22Rv1 (cell line): ENCODE data around the gene ANO10.

ENCODE experiments used
- CTCF ChIP-seq: fragments of 450-650 bp; IDR thresholded peaks from 2 replicates; pipeline ENCODE4 v1.5.1; 2017; ENCODE audit warnings: mild to moderate bottlenecking
- ZFX ChIP-seq: fragments of 450-650 bp; IDR thresholded peaks from 2 replicates; pipeline ENCODE4 v1.6.1; 2017; ENCODE audit warnings: antibody characterized with exemption, borderline replicate concordance

DNA sequence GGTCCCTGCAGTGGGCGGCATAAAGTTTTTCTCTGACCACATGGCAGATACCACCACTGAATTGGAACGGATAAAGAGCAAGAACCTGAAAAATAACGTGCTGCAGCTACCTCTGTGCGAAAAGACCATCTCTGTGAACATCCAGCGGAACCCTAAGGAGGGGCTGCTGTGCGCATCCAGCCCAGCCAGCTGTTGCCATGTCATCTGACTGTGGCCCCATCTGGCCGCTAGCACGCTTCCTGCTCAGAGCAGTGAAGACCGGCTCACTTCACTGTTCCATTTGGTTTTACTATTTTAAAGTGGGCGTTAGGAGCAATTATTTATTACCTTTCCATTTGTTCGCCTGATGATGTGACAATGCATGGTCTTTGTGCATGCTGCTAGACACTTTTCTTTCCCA lies 273.5 kb downstream of the ANO10 start:
- TF ChIP-seq CTCF (no peak), ZFX (no peak)
